ENCODE data around the gene CMC4.

- TF ChIP-seq, protein P1, sequence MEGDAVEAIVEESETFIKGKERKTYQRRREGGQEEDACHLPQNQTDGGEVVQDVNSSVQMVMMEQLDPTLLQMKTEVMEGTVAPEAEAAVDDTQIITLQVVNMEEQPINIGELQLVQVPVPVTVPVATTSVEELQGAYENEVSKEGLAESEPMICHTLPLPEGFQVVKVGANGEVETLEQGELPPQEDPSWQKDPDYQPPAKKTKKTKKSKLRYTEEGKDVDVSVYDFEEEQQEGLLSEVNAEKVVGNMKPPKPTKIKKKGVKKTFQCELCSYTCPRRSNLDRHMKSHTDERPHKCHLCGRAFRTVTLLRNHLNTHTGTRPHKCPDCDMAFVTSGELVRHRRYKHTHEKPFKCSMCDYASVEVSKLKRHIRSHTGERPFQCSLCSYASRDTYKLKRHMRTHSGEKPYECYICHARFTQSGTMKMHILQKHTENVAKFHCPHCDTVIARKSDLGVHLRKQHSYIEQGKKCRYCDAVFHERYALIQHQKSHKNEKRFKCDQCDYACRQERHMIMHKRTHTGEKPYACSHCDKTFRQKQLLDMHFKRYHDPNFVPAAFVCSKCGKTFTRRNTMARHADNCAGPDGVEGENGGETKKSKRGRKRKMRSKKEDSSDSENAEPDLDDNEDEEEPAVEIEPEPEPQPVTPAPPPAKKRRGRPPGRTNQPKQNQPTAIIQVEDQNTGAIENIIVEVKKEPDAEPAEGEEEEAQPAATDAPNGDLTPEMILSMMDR (IDR thresholded peaks at IDR 0.05; ENCODE audit: poor library complexity) = no peak
- no peak for TF ChIP-seq EZH2phosphoT487 (IDR thresholded peaks at IDR 0.05; ENCODE audit: low read depth, severe bottlenecking, unreplicated experiment)
Measured at GRCh38 chrX:155023907-155024833, 46.8 kb downstream of the CMC4 start.

All from hepatocyte (in vitro differentiated cells).